Anterior cingulate cortex (tissue), 58 donors: ENCODE data around the gene HRG.
"Not testable (repeated sequence)": the region's sequence is repeated elsewhere in the genome, so short reads cannot be mapped to it uniquely, and the experiment has no call there.

Source experiments
- DNase-seq, 58 donors: peaks; one replicate each; lab custom pipeline; 2025; lab: John Stamatoyannopoulos, UW

HRG gene

GRCh38 chr3:186671051-186671450, 5.2 kb downstream of the HRG start:
- no peak for DNase-seq

- DNase-seq = no peak
These were observed 12.8 kb downstream of the HRG start for GRCh38 chr3:186678604-186679003.

GRCh38 chr3:186679151-186679550, 13.3 kb downstream of the HRG start:
- DNase-seq = no peak

- no peak for DNase-seq
These were observed 15.1 kb downstream of the HRG start for GRCh38 chr3:186680869-186681268.

GRCh38 chr3:186682812-186683211, 17.0 kb downstream of the HRG start:
- no peak for DNase-seq

- no peak for DNase-seq
These were observed 18.2 kb downstream of the HRG start for GRCh38 chr3:186683979-186684378.

- not testable (repeated sequence) for DNase-seq
These were observed 20.7 kb downstream of the HRG start for GRCh38 chr3:186686475-186686874.

- DNase-seq = no peak
These were observed 21.4 kb downstream of the HRG start for GRCh38 chr3:186687120-186687651.

GRCh38 chr3:186690304-186690703, 24.5 kb downstream of the HRG start:
- not testable (repeated sequence) for DNase-seq

- no peak for DNase-seq
These were observed 25.9 kb downstream of the HRG start for GRCh38 chr3:186691676-186692075.

- no peak for DNase-seq
These were observed 28.0 kb downstream of the HRG start for GRCh38 chr3:186693843-186694242.

- DNase-seq = no peak
These were observed 28.6 kb downstream of the HRG start for GRCh38 chr3:186694288-186695032.

- DNase-seq = no peak
These were observed 30.7 kb downstream of the HRG start for GRCh38 chr3:186696522-186696921.

GRCh38 chr3:186697510-186697909, 31.7 kb downstream of the HRG start:
- DNase-seq = no peak

GRCh38 chr3:186700267-186700666, 34.5 kb downstream of the HRG start:
- DNase-seq = no peak

- not testable (repeated sequence) for DNase-seq
These were observed 36.6 kb downstream of the HRG start for GRCh38 chr3:186702451-186702850.

GRCh38 chr3:186705882-186706780, 40.3 kb downstream of the HRG start:
- no peak for DNase-seq

GRCh38 chr3:186708983-186709679, 43.3 kb downstream of the HRG start:
- no peak for DNase-seq

- DNase-seq = not testable (repeated sequence)
These were observed 44.9 kb downstream of the HRG start for GRCh38 chr3:186710694-186711093.

- DNase-seq = no peak
These were observed 47.7 kb downstream of the HRG start for GRCh38 chr3:186713499-186713898.

GRCh38 chr3:186717039-186717457, 51.2 kb downstream of the HRG start, which contains the start of gene KNG1:
KNG1 (plus strand) TSS chr3:186717359; CDS start chr3:186717543, 184 bp downstream.
- no peak for DNase-seq
